ENCODE results near the gene PDLIM3.

The PDLIM3 gene

GRCh38 chr4:185471235-185472102, 63.8 kb downstream of the PDLIM3 start, which contains the start of gene CCDC110:
CCDC110 (minus strand) TSS chr4:185471733; CDS start chr4:185471683, 50 bp downstream.
- peak; percentile 92 for DNase-seq (ENCODE audit: low spot score)

GRCh38 chr4:185470501-185471195, 64.7 kb downstream of the PDLIM3 start:
- DNase-seq (ENCODE audit: low spot score) = peak; percentile 69

DNA sequence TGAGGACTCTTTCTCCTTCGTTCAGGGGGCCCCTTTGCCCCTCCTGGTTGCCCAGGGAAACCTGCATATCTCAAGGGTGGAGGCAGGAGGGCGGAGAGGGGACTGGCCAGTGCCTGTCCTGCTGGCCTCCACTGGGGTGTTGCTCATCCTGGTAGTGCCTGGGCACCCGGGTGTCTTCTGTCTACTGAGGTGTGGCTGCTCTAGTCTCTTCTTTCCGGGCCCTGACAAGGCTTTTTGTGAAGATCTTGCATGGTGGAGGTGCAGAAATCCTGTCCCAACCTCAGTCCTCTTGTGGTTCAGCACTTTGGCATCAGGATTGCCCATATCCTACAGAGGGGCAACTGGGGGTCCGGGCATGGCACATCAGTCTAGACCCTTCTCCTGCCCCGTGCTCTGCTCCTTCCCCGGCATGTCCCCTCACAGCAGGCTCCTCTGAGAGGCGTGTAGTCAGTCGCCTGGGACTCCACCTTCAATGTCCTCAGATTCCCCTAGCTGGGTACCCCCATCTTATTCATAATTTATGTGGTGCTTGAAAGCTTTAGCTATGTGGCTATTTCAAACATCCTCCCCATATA, 65.6 kb downstream of the PDLIM3 start:
- no peak for DNase-seq (ENCODE audit: low spot score)

- no peak for DNase-seq (ENCODE audit: low spot score)
These were observed 66.3 kb downstream of the PDLIM3 start for GRCh38 chr4:185468999-185469398.

DNA sequence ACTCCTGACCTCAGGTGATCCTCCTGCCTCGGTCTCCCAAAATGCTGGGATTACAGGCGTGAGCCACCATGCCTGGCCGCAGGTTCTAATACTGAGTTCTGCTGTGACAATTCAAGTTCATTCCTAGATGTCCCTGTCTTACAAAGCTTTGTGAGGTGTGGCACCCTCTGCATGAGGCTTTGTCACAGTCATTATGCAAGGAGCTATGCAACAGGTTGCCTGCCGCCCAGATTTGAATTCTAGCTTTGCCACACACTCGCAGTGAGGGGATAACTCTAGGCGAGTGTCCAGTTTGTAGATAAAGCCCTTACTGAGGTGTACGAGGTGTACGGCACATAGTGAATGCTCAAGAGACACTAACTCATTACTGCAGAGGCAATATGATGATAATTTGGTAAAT, 67.3 kb downstream of the PDLIM3 start:
- no peak for DNase-seq (ENCODE audit: low spot score)

- no peak for DNase-seq (ENCODE audit: low spot score)
These were observed 68.2 kb downstream of the PDLIM3 start for GRCh38 chr4:185467101-185467500.

DNA sequence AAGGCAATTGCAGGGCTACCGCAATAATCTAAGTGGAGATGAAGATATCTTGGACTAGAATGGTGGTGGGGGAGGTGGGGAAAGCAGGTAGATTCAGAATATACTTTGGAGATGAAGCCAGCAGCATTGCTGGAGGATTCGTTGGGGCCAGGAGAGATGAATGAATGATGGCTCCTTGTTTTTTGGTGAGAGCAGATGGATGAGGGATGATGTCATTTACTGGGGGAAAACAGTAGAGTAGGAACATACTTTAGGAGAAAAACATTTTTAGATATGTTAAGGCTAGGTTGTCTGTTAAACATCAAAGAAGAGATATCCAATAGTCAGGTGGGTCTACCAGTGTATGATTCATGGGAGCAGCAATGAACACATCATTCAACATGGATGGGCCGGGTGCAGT, 69.6 kb downstream of the PDLIM3 start:
- DNase-seq (ENCODE audit: low spot score) = no peak

DNA sequence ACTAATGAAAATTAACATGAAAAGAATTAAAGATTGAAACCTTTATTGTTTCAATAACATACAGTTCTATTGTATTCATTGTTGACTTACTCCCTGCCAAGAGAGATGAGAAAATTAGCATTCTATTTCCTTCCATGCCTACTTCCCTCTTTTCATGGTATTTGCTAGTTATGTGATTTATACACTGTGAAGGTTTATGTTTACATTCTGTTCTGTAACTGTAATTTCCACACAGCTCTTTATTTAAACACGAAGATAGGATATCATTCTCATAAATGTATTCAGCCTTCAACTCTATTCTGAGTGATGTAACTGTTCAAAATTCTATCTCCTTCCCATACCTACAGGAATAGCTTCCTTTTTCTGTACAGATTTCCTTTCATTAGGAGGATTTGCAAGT, 70.4 kb downstream of the PDLIM3 start:
- DNase-seq (ENCODE audit: low spot score) = no peak

- DNase-seq (ENCODE audit: low spot score) = no peak
These were observed 71.1 kb downstream of the PDLIM3 start for GRCh38 chr4:185464183-185464582.

DNA sequence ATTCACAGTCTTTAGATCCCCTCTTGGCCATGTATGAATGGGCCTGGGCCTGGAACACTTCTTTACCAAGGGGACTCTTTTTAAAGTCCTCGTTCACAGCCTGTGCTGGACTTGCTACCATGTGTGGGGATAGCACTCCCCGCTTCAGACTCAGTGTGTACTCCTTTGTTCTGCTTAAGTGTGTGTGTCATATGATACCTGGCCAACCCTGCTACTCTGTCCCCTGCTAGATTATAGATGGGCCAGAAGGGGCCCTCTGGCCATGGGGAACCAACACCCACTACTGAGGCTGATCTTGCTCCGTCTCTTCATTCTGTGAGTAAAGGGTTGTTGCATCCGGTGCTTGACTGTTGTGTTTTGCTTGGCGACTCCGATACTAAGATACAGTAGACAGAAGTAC, 71.8 kb downstream of the PDLIM3 start:
- DNase-seq (ENCODE audit: low spot score) = no peak

DNA sequence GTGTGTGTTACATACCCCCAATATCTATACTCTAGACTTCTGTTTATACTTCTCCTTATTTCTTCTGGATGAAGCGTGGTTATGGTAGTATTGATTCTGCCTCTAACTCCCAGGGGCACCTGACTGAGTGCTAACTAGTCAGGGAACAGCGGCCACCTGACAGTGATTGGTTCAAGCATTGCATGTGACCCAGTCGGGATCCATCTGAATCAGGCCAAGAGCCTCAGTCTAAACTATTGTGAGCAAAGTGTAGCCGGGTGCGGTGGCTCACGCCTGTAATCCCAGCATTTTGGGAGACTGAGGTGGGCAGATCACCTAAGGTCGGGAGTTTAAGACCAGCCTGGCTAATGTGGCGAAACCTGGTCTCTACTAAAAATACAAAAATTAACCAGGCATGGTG, 73.7 kb downstream of the PDLIM3 start:
- DNase-seq (ENCODE audit: low spot score) = no peak

- no peak for DNase-seq (ENCODE audit: low spot score)
These were observed 78.2 kb downstream of the PDLIM3 start for GRCh38 chr4:185457136-185457535.

DNA sequence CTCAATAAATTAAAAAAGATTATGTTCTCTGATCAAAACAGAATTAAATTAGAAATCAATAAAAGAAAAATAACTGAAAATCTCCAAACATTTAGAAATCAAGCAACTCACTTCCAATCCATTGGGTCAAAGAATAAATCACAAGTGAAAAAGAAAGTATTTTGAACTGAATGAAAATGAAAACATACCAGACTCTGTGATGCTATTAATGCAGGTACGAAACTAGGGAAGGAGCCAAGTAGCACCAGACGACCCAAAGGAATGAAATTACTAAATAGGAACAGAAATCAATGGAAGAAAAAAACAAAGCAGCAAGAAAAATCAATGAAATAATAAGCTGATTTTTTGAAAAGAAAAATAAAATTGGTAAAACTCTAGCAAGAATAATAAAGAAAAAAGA, 79.2 kb downstream of the PDLIM3 start:
- no peak for DNase-seq (ENCODE audit: low spot score)

Data from pons (tissue), 1 donor.